MM.1S (cell line): ENCODE results near the gene BRD1.

Source experiments
- DNase-seq: peaks from one replicate; pipeline ENCODE4 v3.0.0-alpha.2; 2015
- H2AFZ ChIP-seq: fragments of 300-600 bp; sonication (generic); 2 replicates; pipeline ENCODE4 v1.6.0; 2016; ENCODE audit warnings: antibody characterized with exemption, low read length
- H3F3A ChIP-seq: fragments of 300-600 bp; sonication (generic); 2 replicates; pipeline ENCODE4 v1.6.1; 2016; ENCODE audit warnings: mild to moderate bottlenecking, antibody characterized with exemption, low read length, moderate library complexity, mixed read lengths; ENCODE audit not compliant: insufficient read depth
- H3K27ac ChIP-seq: fragments of 300-600 bp; sonication (generic); 2 replicates; pipeline ENCODE4 v1.5.1; 2016; ENCODE audit warnings: mild to moderate bottlenecking, low read length
- H3K27me3 ChIP-seq: fragments of 300-600 bp; sonication (generic); replicated peaks from 2 replicates; pipeline ENCODE4 v1.6.0; 2016; ENCODE audit warnings: low read length; ENCODE audit not compliant: insufficient read depth
- H3K36me3 ChIP-seq: fragments of 300-600 bp; sonication (generic); replicated peaks from 2 replicates; pipeline ENCODE4 v1.6.1; 2016; ENCODE audit warnings: mild to moderate bottlenecking, low read length, mixed read lengths; ENCODE audit not compliant: insufficient read depth
- H3K4me1 ChIP-seq: fragments of 300-600 bp; sonication (generic); 2 replicates; pipeline ENCODE4 v1.6.1; 2016; ENCODE audit warnings: low read length, mixed read lengths
- H3K4me2 ChIP-seq: fragments of 300-600 bp; sonication (generic); 2 replicates; pipeline ENCODE4 v1.6.0; 2016; ENCODE audit warnings: low read depth, low read length
- H3K4me3 ChIP-seq: fragments of 300-600 bp; sonication (generic); 2 replicates; pipeline ENCODE4 v1.5.1; 2016; ENCODE audit warnings: low read length, mixed read lengths
- H3K79me2 ChIP-seq: fragments of 300-600 bp; sonication (generic); 2 replicates; pipeline ENCODE4 v1.6.1; 2016; ENCODE audit warnings: mixed run types, low read length, mixed read lengths
- H3K9ac ChIP-seq: fragments of 300-600 bp; sonication (generic); 2 replicates; pipeline ENCODE4 v1.6.1; 2016; ENCODE audit warnings: low read length, mixed read lengths
- H3K9me2 ChIP-seq: fragments of 300-600 bp; sonication (generic); replicated peaks from 2 replicates; pipeline ENCODE4 v1.6.1; 2016; ENCODE audit warnings: mild to moderate bottlenecking, low read length, mixed read lengths; ENCODE audit not compliant: insufficient read depth
- H3K9me3 ChIP-seq: fragments of 300-600 bp; sonication (generic); replicated peaks from 2 replicates; pipeline ENCODE4 v1.6.1; 2016; ENCODE audit warnings: mild to moderate bottlenecking, low read length, mixed read lengths; ENCODE audit not compliant: insufficient read depth
- H4K20me1 ChIP-seq: fragments of 300-600 bp; sonication (generic); 2 replicates; pipeline ENCODE4 v1.6.1; 2016; ENCODE audit warnings: mild to moderate bottlenecking, low read length, moderate library complexity, mixed read lengths; ENCODE audit not compliant: insufficient read depth
- CTCF ChIP-seq: fragments of 300-600 bp; sonication (generic); IDR thresholded peaks from 2 replicates; pipeline ENCODE4 v1.5.1; 2016; ENCODE audit warnings: antibody characterized with exemption, low read length, mixed read lengths
- EZH2 ChIP-seq: fragments of 300-600 bp; sonication (generic); optimal IDR thresholded peaks from 2 replicates; pipeline ENCODE3; 2017; ENCODE audit warnings: low read depth, mild to moderate bottlenecking, antibody characterized with exemption, low read length, mixed read lengths
- EZH2phosphoT487 ChIP-seq: fragments of 300-600 bp; sonication (generic); IDR thresholded peaks from 2 replicates; pipeline ENCODE4 v1.6.1; 2018; ENCODE audit warnings: antibody characterized with exemption, low read length

Gene BRD1

GRCh38 chr22:49785841-49786471 lies 41.7 kb downstream of the BRD1 start:
- Histone ChIP-seq H4K20me1 (peaks cover 6% of the 10 kb centered on the region; the same call in 1 of the 2 replicates), H3K4me2 (no peak overlapping the region), H3K4me1 (no peaks in the 10 kb centered on the region), H3K79me2 (peaks cover 87% of the 10 kb centered on the region), H3K4me3 (no peak overlapping the region), H2AFZ (no peak overlapping the region), H3F3A (no peaks in the 10 kb centered on the region), H3K27me3 (no peaks in the 10 kb centered on the region), H3K27ac (no peak overlapping the region), H3K9me3 (no peaks in the 10 kb centered on the region), H3K9ac (no peak overlapping the region), H3K36me3 (no peaks in the 10 kb centered on the region; the same call in 1 of the 2 replicates), H3K9me2 (no peaks in the 10 kb centered on the region)
- TF ChIP-seq CTCF (no peak), EZH2 (no peak), EZH2phosphoT487 (no peak)
- DNase-seq: no peak

DNA sequence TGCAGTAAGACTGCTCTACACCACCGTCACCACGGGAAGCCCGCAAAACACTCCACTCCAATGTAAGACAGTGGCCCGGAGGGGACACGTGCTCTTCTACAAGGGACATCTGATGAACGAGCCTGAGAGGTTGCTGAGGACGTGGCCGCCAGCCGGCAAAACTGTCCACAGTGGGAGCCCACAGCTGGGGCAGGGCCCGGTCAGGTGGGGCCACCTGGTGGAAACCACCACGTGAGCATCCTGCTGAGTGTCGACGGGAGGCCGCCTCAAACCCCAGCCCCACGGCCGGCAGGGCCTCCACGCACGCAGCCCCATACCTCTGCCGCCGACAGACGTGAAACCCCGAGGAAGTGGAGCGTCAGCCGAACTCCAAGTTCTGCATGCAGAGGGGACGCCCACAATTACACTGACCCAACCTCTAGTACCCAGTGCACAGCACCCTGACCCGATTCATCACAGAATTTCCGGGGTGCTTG lies 42.6 kb downstream of the BRD1 start:
- Histone ChIP-seq H3K4me1 (no peaks in the 10 kb centered on the region), H3K79me2 (peaks cover 87% of the 10 kb centered on the region), H4K20me1 (peaks cover 6% of the 10 kb centered on the region; the same call in 1 of the 2 replicates)

GRCh38 chr22:49784630-49784971 lies 43.1 kb downstream of the BRD1 start:
- 0 out of 2 replicates have a peak, but pooled peaks cover 2% of the 10 kb centered on the region for H4K20me1 ChIP-seq
- H3K79me2 ChIP-seq: peaks cover 87% of the 10 kb centered on the region
- TF ChIP-seq EZH2: no peak
- TF ChIP-seq EZH2phosphoT487: no peak
- no peaks in the 10 kb centered on the region for H3K9me2 ChIP-seq
- no peak overlapping the region for H3K4me2 ChIP-seq
- H3K27me3 ChIP-seq: no peaks in the 10 kb centered on the region
- H3K4me3 ChIP-seq: no peak overlapping the region
- H3F3A ChIP-seq: no peaks in the 10 kb centered on the region
- no peaks in the 10 kb centered on the region for H3K9me3 ChIP-seq
- H2AFZ ChIP-seq: no peak overlapping the region
- H3K36me3 ChIP-seq: no peaks in the 10 kb centered on the region
- H3K27ac ChIP-seq: no peak overlapping the region
- DNase-seq: no peak
- H3K9ac ChIP-seq: no peak overlapping the region
- no peaks in the 10 kb centered on the region for H3K4me1 ChIP-seq

More for the DNA sequence above, 42.6 kb downstream of the BRD1 start:
- no peaks in the 10 kb centered on the region for H3F3A ChIP-seq
- H3K36me3 ChIP-seq: no peaks in the 10 kb centered on the region
- no peak overlapping the region for H3K27ac ChIP-seq
- no peaks in the 10 kb centered on the region for H3K9me3 ChIP-seq
- no peak overlapping the region for H3K9ac ChIP-seq
- no peak overlapping the region for H2AFZ ChIP-seq
- TF ChIP-seq CTCF (no peak), EZH2 (no peak), EZH2phosphoT487 (no peak)
- no peaks in the 10 kb centered on the region for H3K27me3 ChIP-seq
- DNase-seq: no peak
- H3K9me2 ChIP-seq: no peaks in the 10 kb centered on the region
- no peak overlapping the region for H3K4me2 ChIP-seq
- H3K4me3 ChIP-seq: no peak overlapping the region

- Histone ChIP-seq H3K4me1 (no peaks in the 10 kb centered on the region), H3K36me3 (no peaks in the 10 kb centered on the region; the same call in 1 of the 2 replicates)
Measured at GRCh38 chr22:49783926-49784629, 43.6 kb downstream of the BRD1 start.

More at GRCh38 chr22:49783926-49784629, 43.6 kb downstream of the BRD1 start:
- H3K27ac ChIP-seq: no peak overlapping the region
- H3F3A ChIP-seq: no peaks in the 10 kb centered on the region
- H3K9me2 ChIP-seq: no peaks in the 10 kb centered on the region
- no peak overlapping the region for H2AFZ ChIP-seq
- DNase-seq: no peak
- H3K79me2 ChIP-seq: peaks cover 87% of the 10 kb centered on the region
- H3K9ac ChIP-seq: no peak overlapping the region
- TF ChIP-seq EZH2phosphoT487 (no peak), EZH2 (no peak), CTCF (no peak)
- H4K20me1 ChIP-seq: no peaks in the 10 kb centered on the region
- no peaks in the 10 kb centered on the region for H3K27me3 ChIP-seq
- no peak overlapping the region for H3K4me3 ChIP-seq
- H3K4me2 ChIP-seq: no peak overlapping the region
- H3K9me3 ChIP-seq: no peaks in the 10 kb centered on the region
